B cell (primary cell): ENCODE results near the gene RPS28.

ENCODE experiments used
- CTCF ChIP-seq: fragments of 200-600 bp; IDR thresholded peaks from one replicate; pipeline ENCODE4 v1.8.0; 2022; ENCODE audit warnings: antibody characterized with exemption, mild to moderate bottlenecking
- EZH2 ChIP-seq: IDR thresholded peaks from 2 replicates; pipeline ENCODE4 v1.6.1; 2012; ENCODE audit warnings: borderline replicate concordance, low read depth, mild to moderate bottlenecking, moderate library complexity, low read length; ENCODE audit not compliant: insufficient read depth, poor library complexity, severe bottlenecking

- no peak for TF ChIP-seq EZH2
- no peak for TF ChIP-seq CTCF
These were observed 35.8 kb downstream of the RPS28 start for GRCh38 chr19:8357007-8357521.
